Hepatic stellate cell (primary cell): ENCODE results near the gene STK4.
A peak's percentile ranks its signal among the peaks of the same experiment; 100 is the strongest.

Experiments
- DNase-seq: peaks from one replicate; pipeline ENCODE4 v3.0.0; 2011; ENCODE audit warnings: low spot score

The STK4 gene

DNA sequence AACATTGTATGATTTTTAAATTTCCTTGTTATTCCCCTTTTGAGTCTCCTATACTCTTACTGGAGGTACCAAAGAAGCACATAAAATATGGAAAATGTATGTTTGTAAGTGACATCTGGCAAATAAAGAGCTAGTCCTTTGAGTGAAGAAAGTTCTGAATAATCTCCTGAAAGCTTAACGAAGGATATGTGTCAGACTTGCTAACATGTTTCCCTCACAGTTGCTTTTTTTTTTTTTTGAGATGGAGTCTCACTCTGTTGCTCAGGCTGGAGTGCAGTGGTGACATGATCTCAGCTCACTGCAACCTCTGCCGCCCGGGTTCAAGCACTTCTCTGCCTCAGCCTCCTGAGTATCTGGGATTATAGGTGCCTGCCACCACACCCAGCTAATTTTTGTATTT lies 63.6 kb downstream of the STK4 start:
- no peak for DNase-seq

DNA sequence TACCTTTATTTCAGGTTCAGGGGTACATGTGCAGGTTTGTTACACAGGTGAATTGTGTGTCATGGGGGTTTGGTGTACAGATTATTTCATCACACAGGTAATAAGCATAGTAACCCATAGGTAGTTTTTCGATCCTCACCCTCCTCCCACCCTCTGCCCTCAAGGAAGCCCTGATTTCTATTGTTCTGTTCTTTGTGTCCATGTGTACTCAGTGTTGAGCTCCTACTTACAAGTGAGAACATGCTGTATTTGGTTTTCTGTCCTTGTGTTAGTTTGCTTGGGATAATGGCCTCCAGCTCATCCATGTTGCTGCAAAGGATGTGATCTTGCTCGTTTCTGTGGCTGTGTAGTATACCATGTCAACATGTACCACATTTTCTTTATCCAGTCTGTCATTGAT lies 66.0 kb downstream of the STK4 start:
- DNase-seq: no peak

GRCh38 chr20:45032781-45033180 lies 66.5 kb downstream of the STK4 start:
- no peak for DNase-seq

DNA sequence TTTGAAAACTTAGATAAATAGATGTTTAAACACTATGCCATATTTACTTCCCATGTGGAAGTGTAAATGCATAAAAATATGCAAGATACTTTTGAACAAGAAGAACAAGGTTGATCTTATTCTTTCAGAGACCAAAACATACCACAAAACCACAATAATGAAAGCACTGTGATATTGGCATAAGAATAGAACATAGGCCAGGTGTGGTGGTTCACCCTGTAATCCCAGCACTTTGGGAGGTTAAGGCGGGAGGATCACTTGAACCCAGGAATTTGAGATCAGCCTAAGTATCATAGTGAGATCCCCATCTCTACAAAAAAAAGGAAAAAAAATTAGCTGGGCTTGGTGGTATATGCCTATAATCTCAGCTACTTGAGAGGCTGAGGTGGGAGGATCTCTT lies 68.1 kb downstream of the STK4 start:
- DNase-seq: no peak

DNA sequence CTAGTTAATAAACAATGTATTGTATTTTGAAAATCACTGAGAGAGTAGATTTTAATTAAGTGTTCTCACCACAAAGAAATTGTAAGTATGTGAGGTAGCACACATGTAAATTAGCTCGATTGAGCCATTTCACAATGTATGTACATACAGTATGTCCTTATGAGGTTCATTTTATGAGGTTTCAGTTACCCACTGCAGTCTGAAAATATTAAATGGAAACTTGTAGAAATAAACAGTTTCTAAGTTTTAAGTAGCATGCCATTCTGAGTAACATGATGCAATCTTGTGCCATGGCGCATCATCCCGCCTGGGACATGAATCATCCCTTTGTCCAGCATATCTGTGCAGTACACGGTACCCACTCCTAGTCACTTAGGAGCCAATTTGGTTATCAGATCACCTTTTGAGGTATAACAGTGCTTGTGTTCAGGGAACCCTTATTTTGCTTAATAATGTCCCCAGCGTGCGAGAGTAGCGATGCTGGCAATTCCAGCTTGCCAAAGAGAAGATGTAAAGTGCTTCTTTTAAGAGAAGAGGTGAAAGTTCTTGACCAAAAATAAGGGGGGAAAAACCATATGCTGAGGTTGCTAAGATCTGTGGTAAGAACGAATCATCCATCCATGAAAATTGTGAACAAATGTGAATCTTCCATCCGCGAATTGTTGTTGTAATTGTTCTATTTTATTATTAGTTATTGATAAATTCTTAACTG lies 69.9 kb downstream of the STK4 start:
- no peak for DNase-seq

GRCh38 chr20:45037050-45037449 lies 70.7 kb downstream of the STK4 start:
- no peak for DNase-seq

DNA sequence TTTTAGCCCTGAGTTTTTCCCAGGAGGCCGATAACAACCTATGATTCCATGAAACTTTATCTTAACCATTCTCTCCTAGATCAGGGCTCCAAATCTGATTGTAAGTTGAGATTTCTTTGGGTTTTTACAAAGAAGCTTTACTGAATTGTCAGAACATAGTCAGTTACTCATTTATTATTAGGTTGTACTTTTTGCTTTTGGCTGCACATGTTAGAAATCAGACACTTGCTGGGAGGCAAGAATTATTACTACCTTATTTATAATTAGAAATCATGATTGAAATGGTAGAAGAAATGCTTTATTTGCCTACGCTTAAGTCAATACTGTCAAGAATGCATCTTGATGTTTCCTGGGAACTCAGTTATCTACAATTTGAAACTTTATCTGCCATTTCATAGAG lies 71.3 kb downstream of the STK4 start:
- no peak for DNase-seq

DNA sequence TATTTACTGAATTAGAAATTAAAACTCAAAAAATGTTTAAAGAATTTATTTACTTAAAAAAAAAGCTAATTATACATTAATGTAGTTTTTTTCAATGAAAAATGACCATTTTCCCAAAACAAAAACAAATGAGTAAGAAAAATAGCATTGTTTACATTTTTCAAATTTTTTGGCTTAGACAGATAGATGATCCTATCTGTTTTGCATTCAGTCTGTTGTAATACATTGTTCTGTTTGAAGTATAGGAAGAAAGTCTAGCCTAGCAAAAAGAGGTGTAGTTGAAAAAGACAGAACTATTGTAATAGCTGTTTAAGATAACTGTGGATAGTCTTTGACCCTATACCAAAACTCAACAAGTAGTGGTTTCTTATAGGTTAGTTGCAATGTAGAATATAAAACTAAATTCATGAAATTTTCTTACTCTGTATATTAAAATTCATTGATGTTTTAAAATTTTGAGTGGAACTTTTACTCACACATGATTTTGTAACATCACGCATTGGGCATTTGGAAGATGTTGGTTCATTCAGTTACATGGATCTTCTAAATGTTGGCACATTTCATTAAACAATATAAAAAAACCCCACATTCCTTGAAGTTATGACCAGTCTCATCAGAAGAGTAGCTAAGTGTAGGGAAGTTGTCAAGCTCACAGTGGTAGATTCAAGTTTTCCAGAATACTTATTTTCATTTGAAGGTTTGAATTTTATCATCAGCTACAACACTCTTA lies 72.6 kb downstream of the STK4 start:
- DNase-seq: no peak

- no peak for DNase-seq
These were observed 73.1 kb downstream of the STK4 start for GRCh38 chr20:45039475-45039820.

- no peak for DNase-seq
These were observed 75.4 kb downstream of the STK4 start for GRCh38 chr20:45041464-45042337.

- DNase-seq: no peak
These were observed 76.7 kb downstream of the STK4 start for GRCh38 chr20:45042978-45043377.

- DNase-seq: peak; percentile 43
These were observed 77.8 kb downstream of the STK4 start for GRCh38 chr20:45044084-45044573.

DNA sequence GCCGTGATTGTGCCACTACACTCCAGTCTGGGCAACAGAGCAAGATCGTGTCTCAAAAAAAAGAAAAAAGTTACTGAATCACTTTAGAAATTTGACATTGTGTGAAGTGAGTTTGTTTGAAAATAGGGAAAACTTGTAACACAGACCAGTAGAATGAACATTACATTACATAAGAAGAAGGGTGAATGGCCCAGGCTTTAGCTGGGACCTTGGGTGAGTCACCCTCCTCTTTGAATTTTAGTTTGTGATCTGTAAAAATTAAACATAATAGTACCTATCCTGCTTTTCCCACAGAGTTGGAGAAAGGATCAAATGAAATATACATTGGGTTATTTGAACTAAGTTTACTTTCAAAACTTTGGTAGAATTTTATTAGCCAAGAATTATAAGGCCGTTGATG lies 78.3 kb downstream of the STK4 start:
- DNase-seq: no peak

GRCh38 chr20:45047581-45048119 lies 81.3 kb downstream of the STK4 start:
- DNase-seq: no peak

DNA sequence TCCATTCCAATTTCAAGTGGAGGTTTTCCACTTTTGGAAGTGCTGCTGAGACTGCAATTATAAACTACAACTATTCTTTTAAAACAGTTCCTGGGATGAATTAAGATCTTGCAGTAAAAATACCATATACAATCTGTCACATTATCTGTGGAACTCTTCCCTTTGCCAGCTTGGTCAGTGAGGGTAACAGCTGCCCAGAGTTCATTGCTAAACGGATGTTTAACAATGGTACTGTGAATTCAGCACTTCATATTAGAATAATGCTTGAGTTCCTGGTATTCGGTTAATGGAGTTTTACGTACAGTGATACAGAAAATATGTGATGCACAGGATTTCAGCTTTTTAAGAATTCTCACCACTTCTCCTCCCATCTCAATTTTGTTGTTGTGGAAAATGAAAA lies 83.1 kb downstream of the STK4 start:
- no peak for DNase-seq

DNA sequence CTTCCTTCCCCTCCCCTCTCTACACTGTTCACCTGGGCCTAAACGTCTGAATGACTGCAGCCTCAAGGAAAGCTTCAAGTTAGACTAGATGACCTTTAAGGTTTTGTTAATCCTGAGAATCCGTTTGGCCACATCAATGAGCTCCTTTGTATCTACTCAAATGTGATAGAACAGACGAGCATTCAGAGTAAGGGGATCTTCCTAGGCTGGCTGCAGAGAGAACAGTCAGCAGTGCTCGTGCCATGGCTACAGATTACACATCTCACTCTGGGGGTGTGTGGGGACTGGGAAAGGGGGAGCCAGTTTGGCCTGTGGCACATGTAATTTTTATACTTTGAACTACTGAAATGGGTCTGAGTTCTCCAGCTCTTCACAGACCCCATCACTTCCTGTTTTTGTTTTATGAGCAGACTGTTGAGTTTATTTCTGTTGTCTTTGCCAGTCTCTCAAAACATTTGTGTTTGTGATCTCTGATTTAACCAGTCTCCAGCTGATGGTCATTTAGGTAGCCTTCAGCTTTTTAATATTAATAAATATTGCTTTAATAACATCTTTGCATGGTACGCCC lies 83.7 kb downstream of the STK4 start:
- DNase-seq: no peak

DNA sequence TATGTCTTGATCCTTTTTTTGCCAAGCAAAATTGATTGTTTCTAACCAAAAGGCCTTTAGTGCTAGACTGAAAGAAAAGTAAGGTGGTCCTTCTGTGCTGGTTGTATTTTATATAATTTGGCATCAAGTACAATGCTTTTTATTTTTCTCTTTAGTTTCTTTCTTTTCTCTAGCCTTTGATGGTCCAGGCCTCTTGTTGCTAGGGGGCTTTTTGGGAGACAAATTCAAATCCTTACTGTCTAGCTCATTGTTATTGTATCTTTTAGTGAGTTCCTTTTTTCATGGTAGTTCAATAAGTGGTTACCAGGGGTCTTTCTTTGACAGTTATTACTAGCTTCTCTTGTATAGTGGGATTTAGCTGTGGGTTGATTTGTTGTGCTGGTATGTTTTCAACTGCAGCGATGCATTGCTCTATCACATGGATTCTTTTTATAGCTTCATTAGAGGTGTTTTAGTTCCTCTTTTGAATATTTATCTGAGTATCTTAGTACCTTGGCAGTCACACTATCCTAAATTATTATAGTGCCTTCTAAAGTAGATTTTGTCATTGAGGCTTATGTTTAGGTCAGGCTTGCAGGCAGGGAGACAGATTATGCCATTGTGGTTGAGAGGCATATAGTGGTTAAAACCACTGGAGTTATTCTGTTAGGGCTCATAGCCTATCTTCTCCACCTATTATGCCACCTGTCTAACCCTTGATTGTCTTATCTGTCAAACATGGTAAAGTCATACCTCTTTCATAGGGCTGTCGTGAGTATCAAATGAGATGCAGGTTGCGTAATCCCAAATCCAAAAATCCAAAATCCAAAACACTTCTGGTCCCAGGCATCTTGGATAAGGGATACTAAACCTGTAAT lies 85.1 kb downstream of the STK4 start:
- no peak for DNase-seq

- peak; percentile 26 for DNase-seq
These were observed 86.6 kb downstream of the STK4 start for GRCh38 chr20:45052698-45053429.

- no peak for DNase-seq
These were observed 87.4 kb downstream of the STK4 start for GRCh38 chr20:45053430-45054351.
